22Rv1 (cell line): ENCODE measurements around the gene DYRK1B.

ENCODE experiments used
- ZFX ChIP-seq: fragments of 450-650 bp; IDR thresholded peaks from 2 replicates; pipeline ENCODE4 v1.6.1; 2017; ENCODE audit warnings: antibody characterized with exemption, borderline replicate concordance
- TF ChIP-seq, protein P1 (sequence below): fragments of 450-650 bp; IDR thresholded peaks from 2 replicates; pipeline ENCODE4 v1.5.1; 2017; ENCODE audit warnings: mild to moderate bottlenecking

DNA sequence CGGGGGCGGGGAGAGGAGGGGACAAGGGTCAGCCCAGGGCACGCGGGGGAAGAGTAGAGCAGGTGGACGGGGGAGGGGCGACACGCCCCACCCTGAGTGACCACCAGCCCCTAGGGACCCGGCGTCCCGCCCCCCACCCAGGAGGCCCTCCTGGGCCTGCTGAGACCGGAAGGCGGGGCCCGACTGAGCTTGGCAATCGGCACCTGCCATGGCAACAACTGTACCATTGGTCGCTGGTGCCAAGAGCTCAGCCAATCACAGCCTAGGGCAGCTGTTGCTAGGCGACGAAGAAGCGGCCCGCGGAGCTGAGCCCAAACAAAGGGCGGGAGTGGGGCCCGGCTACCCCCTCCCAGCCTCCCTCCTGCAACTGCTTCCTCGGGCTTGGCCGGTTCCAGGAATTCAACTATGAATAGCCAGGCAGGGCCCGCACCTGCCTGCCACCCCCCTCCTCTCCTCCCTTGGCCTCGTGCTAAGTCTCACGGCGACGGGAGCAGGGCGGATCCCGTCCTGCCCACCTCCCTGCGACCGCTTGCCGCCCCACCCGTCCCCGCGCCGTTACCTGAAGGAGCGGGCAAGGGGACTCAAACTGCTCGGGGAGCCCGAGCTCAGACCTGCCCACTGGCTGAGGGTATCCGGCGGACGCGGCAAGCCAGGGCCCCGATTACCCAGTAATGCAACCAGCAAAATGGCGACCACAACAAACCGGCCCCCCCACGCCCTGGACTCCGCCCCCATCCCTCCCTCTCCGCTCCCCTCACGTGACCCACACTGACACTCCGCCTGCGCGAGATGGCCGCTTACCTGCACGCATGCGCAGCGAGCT lies at the start of gene DYRK1B:
- TF ChIP-seq, protein P1, sequence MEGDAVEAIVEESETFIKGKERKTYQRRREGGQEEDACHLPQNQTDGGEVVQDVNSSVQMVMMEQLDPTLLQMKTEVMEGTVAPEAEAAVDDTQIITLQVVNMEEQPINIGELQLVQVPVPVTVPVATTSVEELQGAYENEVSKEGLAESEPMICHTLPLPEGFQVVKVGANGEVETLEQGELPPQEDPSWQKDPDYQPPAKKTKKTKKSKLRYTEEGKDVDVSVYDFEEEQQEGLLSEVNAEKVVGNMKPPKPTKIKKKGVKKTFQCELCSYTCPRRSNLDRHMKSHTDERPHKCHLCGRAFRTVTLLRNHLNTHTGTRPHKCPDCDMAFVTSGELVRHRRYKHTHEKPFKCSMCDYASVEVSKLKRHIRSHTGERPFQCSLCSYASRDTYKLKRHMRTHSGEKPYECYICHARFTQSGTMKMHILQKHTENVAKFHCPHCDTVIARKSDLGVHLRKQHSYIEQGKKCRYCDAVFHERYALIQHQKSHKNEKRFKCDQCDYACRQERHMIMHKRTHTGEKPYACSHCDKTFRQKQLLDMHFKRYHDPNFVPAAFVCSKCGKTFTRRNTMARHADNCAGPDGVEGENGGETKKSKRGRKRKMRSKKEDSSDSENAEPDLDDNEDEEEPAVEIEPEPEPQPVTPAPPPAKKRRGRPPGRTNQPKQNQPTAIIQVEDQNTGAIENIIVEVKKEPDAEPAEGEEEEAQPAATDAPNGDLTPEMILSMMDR, result no peak
- no peak for TF ChIP-seq ZFX
